Measurements from ENCODE around the gene PAPPA. TPM values are rescaled to one million over a fixed set of nuclear protein-coding genes. Genes with fewer than 3 reads are reported as not detected.

Gene PAPPA
- total RNA-seq, 1 donor: 56.5 TPM

GRCh38 chr9:116304761-116305160 is 151.2 kb downstream of the PAPPA start:
- Histone ChIP-seq H3K4me1 (ENCODE audit: insufficient read depth, low read length) (peaks cover 5% of the 10 kb centered on the region), H3K27ac (ENCODE audit: low read depth, low read length) (no peak overlapping the region), H2AFZ (ENCODE audit: low read length) (no peak overlapping the region), H3K9me3 (ENCODE audit: low read depth, low read length) (no peaks in the 10 kb centered on the region), H3K79me2 (ENCODE audit: insufficient read depth, low read length) (no peaks in the 10 kb centered on the region), H3K36me3 (ENCODE audit: insufficient read depth, low read length) (peaks cover 11% of the 10 kb centered on the region), H3K4me2 (ENCODE audit: insufficient read depth, low read length) (no peak overlapping the region), H4K20me1 (ENCODE audit: insufficient read depth, low read length) (no peaks in the 10 kb centered on the region), H3K27me3 (ENCODE audit: insufficient read depth, low read length) (no peaks in the 10 kb centered on the region), H3K4me3 (ENCODE audit: insufficient read depth, low read length) (no peak overlapping the region)
- DNase-seq (ENCODE audit: insufficient read length, low spot score, missing footprints): no peak
- TF ChIP-seq CTCF (IDR thresholded peaks at IDR 0.05; ENCODE audit: extremely low read depth, low read depth, low read length): no peak

GRCh38 chr9:116308076-116308475 is 154.5 kb downstream of the PAPPA start:
- Histone ChIP-seq H3K79me2 (ENCODE audit: insufficient read depth, low read length) (no peaks in the 10 kb centered on the region), H3K9me3 (ENCODE audit: low read depth, low read length) (no peaks in the 10 kb centered on the region), H3K27me3 (ENCODE audit: insufficient read depth, low read length) (no peaks in the 10 kb centered on the region), H3K4me2 (ENCODE audit: insufficient read depth, low read length) (no peak overlapping the region), H3K36me3 (ENCODE audit: insufficient read depth, low read length) (peaks cover 5% of the 10 kb centered on the region), H2AFZ (ENCODE audit: low read length) (no peak overlapping the region), H4K20me1 (ENCODE audit: insufficient read depth, low read length) (no peaks in the 10 kb centered on the region), H3K4me1 (ENCODE audit: insufficient read depth, low read length) (peaks cover 5% of the 10 kb centered on the region), H3K4me3 (ENCODE audit: insufficient read depth, low read length) (no peak overlapping the region), H3K27ac (ENCODE audit: low read depth, low read length) (no peak overlapping the region)
- DNase-seq (ENCODE audit: insufficient read length, low spot score, missing footprints): no peak
- TF ChIP-seq CTCF (IDR thresholded peaks at IDR 0.05; ENCODE audit: extremely low read depth, low read depth, low read length): no peak

GRCh38 chr9:116309900-116310611 is 156.5 kb downstream of the PAPPA start:
- Histone ChIP-seq H3K79me2 (ENCODE audit: insufficient read depth, low read length) (no peaks in the 10 kb centered on the region), H4K20me1 (ENCODE audit: insufficient read depth, low read length) (no peaks in the 10 kb centered on the region), H3K9me3 (ENCODE audit: low read depth, low read length) (no peaks in the 10 kb centered on the region), H3K27ac (ENCODE audit: low read depth, low read length) (no peak overlapping the region), H2AFZ (ENCODE audit: low read length) (no peak overlapping the region), H3K4me2 (ENCODE audit: insufficient read depth, low read length) (no peak overlapping the region), H3K4me1 (ENCODE audit: insufficient read depth, low read length) (no peaks in the 10 kb centered on the region), H3K4me3 (ENCODE audit: insufficient read depth, low read length) (no peak overlapping the region), H3K27me3 (ENCODE audit: insufficient read depth, low read length) (no peaks in the 10 kb centered on the region), H3K36me3 (ENCODE audit: insufficient read depth, low read length) (peaks cover 2% of the 10 kb centered on the region)
- no peak for TF ChIP-seq CTCF (IDR thresholded peaks at IDR 0.05; ENCODE audit: extremely low read depth, low read depth, low read length)
- DNase-seq (ENCODE audit: insufficient read length, low spot score, missing footprints): no peak

GRCh38 chr9:116312221-116312620 is 158.6 kb downstream of the PAPPA start:
- no peak overlapping the region for H2AFZ ChIP-seq (ENCODE audit: low read length)
- no peaks in the 10 kb centered on the region for H3K27me3 ChIP-seq (ENCODE audit: insufficient read depth, low read length)
- H4K20me1 ChIP-seq (ENCODE audit: insufficient read depth, low read length): peaks cover 4% of the 10 kb centered on the region
- H3K79me2 ChIP-seq (ENCODE audit: insufficient read depth, low read length): no peaks in the 10 kb centered on the region
- no peaks in the 10 kb centered on the region for H3K36me3 ChIP-seq (ENCODE audit: insufficient read depth, low read length)
- no peak overlapping the region for H3K27ac ChIP-seq (ENCODE audit: low read depth, low read length)
- H3K4me2 ChIP-seq (ENCODE audit: insufficient read depth, low read length): no peak overlapping the region
- no peak for TF ChIP-seq CTCF (IDR thresholded peaks at IDR 0.05; ENCODE audit: extremely low read depth, low read depth, low read length)
- no peak for DNase-seq (ENCODE audit: insufficient read length, low spot score, missing footprints)
- no peaks in the 10 kb centered on the region for H3K9me3 ChIP-seq (ENCODE audit: low read depth, low read length)
- H3K4me3 ChIP-seq (ENCODE audit: insufficient read depth, low read length): no peak overlapping the region
- H3K4me1 ChIP-seq (ENCODE audit: insufficient read depth, low read length): no peaks in the 10 kb centered on the region
